DOHH2 (cell line): ENCODE results near the gene PARPBP.

Experiments used
- H3F3A ChIP-seq: fragments of 200-600 bp; sonication (generic), shearing (Covaris generic); 2 replicates; pipeline ENCODE4 v1.6.0; 2016; ENCODE audit warnings: antibody characterized with exemption, mild to moderate bottlenecking; ENCODE audit not compliant: control insufficient read depth, insufficient read depth
- H3K27ac ChIP-seq: fragments of 200-600 bp; sonication (generic); 2 replicates; pipeline ENCODE4 v1.5.1; 2014; ENCODE audit warnings: low read depth, mild to moderate bottlenecking, low read length, moderate library complexity
- H3K27me3 ChIP-seq: fragments of 200-600 bp; sonication (generic); 2 replicates; pipeline ENCODE4 v1.6.1; 2014; ENCODE audit warnings: mild to moderate bottlenecking, low read length, mixed read lengths; ENCODE audit not compliant: control insufficient read depth
- H3K36me3 ChIP-seq: fragments of 200-600 bp; sonication (generic); 2 replicates; pipeline ENCODE4 v1.6.1; 2014; ENCODE audit warnings: mild to moderate bottlenecking, low read length, moderate library complexity, mixed read lengths; ENCODE audit not compliant: control insufficient read depth
- H3K4me1 ChIP-seq: fragments of 200-600 bp; sonication (generic); 2 replicates; pipeline ENCODE4 v1.6.1; 2014; ENCODE audit warnings: mild to moderate bottlenecking, low read length, mixed read lengths; ENCODE audit not compliant: control insufficient read depth
- H3K4me2 ChIP-seq: fragments of 200-600 bp; sonication (generic); 2 replicates; pipeline ENCODE4 v1.6.0; 2014; ENCODE audit warnings: mild to moderate bottlenecking, low read length, moderate library complexity
- H3K4me3 ChIP-seq: fragments of 200-600 bp; sonication (generic); 2 replicates; pipeline ENCODE4 v1.5.1; 2014; ENCODE audit warnings: mild to moderate bottlenecking, low read length, mixed read lengths
- H3K79me2 ChIP-seq: fragments of 200-600 bp; sonication (generic); 2 replicates; pipeline ENCODE4 v1.6.1; 2014; ENCODE audit warnings: mild to moderate bottlenecking, low read length, mixed read lengths; ENCODE audit not compliant: control insufficient read depth
- H3K9me2 ChIP-seq: fragments of 200-600 bp; sonication (generic); replicated peaks from 2 replicates; pipeline ENCODE4 v1.6.1; 2014; ENCODE audit warnings: mild to moderate bottlenecking, low read length, mixed read lengths; ENCODE audit not compliant: control insufficient read depth
- H3K9me3 ChIP-seq: fragments of 200-600 bp; sonication (generic); 2 replicates; pipeline ENCODE4 v1.6.1; 2014; ENCODE audit warnings: antibody characterized with exemption, low read length, mixed read lengths; ENCODE audit not compliant: control insufficient read depth, insufficient read depth
- H4K20me1 ChIP-seq: fragments of 200-600 bp; sonication (generic); 2 replicates; pipeline ENCODE4 v1.6.0; 2014; ENCODE audit warnings: low read depth, mild to moderate bottlenecking, antibody characterized with exemption, low read length, moderate library complexity; ENCODE audit not compliant: control insufficient read depth, insufficient read depth
- CTCF ChIP-seq: fragments of 200-600 bp; sonication (generic); IDR thresholded peaks from one replicate; pipeline ENCODE4 v1.5.1; 2014; ENCODE audit warnings: antibody characterized with exemption, mild to moderate bottlenecking, low read depth, low read length; ENCODE audit not compliant: poor library complexity, severe bottlenecking
- EZH2phosphoT487 ChIP-seq: fragments of 200-600 bp; sonication (generic); IDR thresholded peaks from 2 replicates; pipeline ENCODE4 v1.6.1; 2017; ENCODE audit warnings: borderline replicate concordance, mild to moderate bottlenecking, antibody characterized with exemption, low read length, moderate library complexity, mixed read lengths

The PARPBP gene

DNA sequence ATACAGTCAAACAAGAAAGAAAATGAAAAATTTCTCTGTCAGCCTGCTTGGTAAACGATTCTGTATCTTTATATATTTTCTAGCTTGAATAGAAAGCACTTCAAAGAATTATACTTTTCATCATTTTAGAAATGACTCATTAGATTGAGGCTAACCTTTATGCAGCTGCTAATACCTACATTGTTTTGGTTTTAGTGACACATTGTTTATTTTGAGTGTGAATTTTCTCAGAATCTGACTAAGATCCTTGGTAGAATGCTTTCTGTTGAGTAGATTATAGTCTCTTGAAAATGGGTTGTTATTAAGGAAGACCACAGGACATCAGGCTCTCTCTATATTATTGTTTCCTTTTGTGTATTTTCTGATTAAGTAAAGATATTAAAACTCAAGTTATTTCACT lies 77.8 kb downstream of the PARPBP start, which contains the start of gene PMCH:
PMCH (minus strand) TSS at position 45 of the 400 bp plus-strand sequence. CDS start 63 bp downstream, outside the sequence.
- Histone ChIP-seq H3K79me2 (no peaks in the 10 kb centered on the region), H3K27me3 (no peaks in the 10 kb centered on the region), H3K4me2 (no peak within 1 kb of the TSS), H3K27ac (no peak within 1 kb of the TSS), H3K36me3 (peaks cover 27% of the 10 kb centered on the region), H3K4me1 (no peaks in the 10 kb centered on the region), H3F3A (no peaks in the 10 kb centered on the region), H3K4me3 (no peak within 1 kb of the TSS), H3K9me2 (no peaks in the 10 kb centered on the region), H3K9me3 (no peaks in the 10 kb centered on the region), H4K20me1 (no peaks in the 10 kb centered on the region)
- no peak for TF ChIP-seq EZH2phosphoT487
- TF ChIP-seq CTCF = no peak

GRCh38 chr12:102201436-102202061 lies 81.6 kb downstream of the PARPBP start:
- Histone ChIP-seq H4K20me1 (no peaks in the 10 kb centered on the region), H3F3A (no peaks in the 10 kb centered on the region), H3K9me2 (no peaks in the 10 kb centered on the region), H3K27ac (no peak overlapping the region), H3K4me3 (no peak overlapping the region), H3K79me2 (no peaks in the 10 kb centered on the region), H3K9me3 (no peaks in the 10 kb centered on the region), H3K4me2 (no peak overlapping the region), H3K36me3 (peaks cover 32% of the 10 kb centered on the region), H3K27me3 (no peaks in the 10 kb centered on the region), H3K4me1 (no peaks in the 10 kb centered on the region)
- no peak for TF ChIP-seq CTCF
- TF ChIP-seq EZH2phosphoT487 = no peak

DNA sequence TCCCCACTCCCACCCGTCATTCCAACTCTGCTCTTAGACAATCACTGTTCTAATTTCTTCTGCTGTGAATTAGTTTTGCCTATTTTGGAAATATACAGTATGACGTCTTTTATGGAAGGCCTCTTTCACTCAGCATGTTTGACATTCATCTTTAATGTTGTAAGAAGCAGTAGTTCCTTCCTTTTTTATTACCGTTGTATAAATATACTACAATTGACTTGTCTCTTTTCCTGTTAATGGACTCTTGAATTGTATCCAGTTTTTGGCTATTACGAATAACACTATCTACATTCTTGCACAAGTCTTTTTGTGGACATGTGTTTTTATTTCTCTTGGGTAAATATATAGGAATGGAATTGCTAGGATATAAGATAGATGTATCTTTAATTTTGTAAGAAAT lies 82.6 kb downstream of the PARPBP start:
- no peak overlapping the region for H3K4me3 ChIP-seq
- H3K36me3 ChIP-seq = peaks cover 34% of the 10 kb centered on the region
- no peak for TF ChIP-seq EZH2phosphoT487
- 0 out of 2 replicates have a peak, but pooled peaks cover under 1% of the 10 kb centered on the region for H3K9me3 ChIP-seq
- no peaks in the 10 kb centered on the region for H3K79me2 ChIP-seq
- no peak overlapping the region for H3K27ac ChIP-seq
- H3K4me2 ChIP-seq = no peak overlapping the region
- H3F3A ChIP-seq = no peaks in the 10 kb centered on the region
- H3K9me2 ChIP-seq = no peaks in the 10 kb centered on the region
- no peaks in the 10 kb centered on the region for H3K27me3 ChIP-seq
- H3K4me1 ChIP-seq = no peaks in the 10 kb centered on the region
- H4K20me1 ChIP-seq = no peaks in the 10 kb centered on the region

DNA sequence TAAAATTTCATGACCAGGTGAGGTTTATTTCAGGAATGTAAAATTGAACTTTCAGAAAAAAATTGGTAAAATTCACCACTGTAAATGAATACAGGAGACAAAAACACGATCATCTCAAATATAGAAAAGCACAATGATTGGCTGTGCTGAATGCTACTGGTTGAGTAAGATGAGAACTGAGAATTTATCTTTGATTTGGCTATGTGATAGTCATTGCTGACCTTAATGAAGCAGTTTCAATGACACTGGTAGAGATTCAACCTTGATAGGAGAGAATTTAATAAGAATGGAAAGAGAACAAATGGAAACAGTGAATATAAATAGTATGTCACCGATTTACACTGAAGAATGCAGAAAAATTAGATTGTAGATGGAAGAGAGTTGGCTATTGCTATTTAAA lies 84.0 kb downstream of the PARPBP start:
- H3K4me2 ChIP-seq = no peak overlapping the region
- H3K4me1 ChIP-seq = no peaks in the 10 kb centered on the region
- H3F3A ChIP-seq = no peaks in the 10 kb centered on the region
- H3K27ac ChIP-seq = no peak overlapping the region
- TF ChIP-seq CTCF = no peak
- H3K79me2 ChIP-seq = no peaks in the 10 kb centered on the region
- no peak overlapping the region for H3K4me3 ChIP-seq
- H3K9me3 ChIP-seq = peaks cover 11% of the 10 kb centered on the region; the same call in 1 of the 2 replicates
- H4K20me1 ChIP-seq = no peaks in the 10 kb centered on the region
- H3K36me3 ChIP-seq = peaks cover 42% of the 10 kb centered on the region
- no peaks in the 10 kb centered on the region for H3K27me3 ChIP-seq
- no peaks in the 10 kb centered on the region for H3K9me2 ChIP-seq
